ENCODE results near the gene GPR35. TPM values are rescaled to one million over a fixed set of nuclear protein-coding genes. Genes with fewer than 3 reads are reported as not detected.

Gene GPR35
- total and polyA plus RNA-seq, 2 of the 13 experiments (the other 11 are each of a cell fraction or from before 2014, with no cell fraction given) = 27.1 to 44.2 TPM

GRCh38 chr2:240626531-240627300, 1.4 kb downstream of the GPR35 start (continued):
- TF ChIP-seq DDIT3 (CRISPR knock-in tag; IDR thresholded peaks at IDR 0.05) (no peak), ZGPAT (CRISPR knock-in tag; IDR thresholded peaks at IDR 0.05) (peak; percentile 88), ZNF784 (CRISPR knock-in tag; IDR thresholded peaks at IDR 0.05; ENCODE audit: borderline replicate concordance) (no peak), POLR2A (IDR thresholded peaks at IDR 0.05; ENCODE audit: insufficient read depth in 1 of 2, low read depth in 2 of 2, low read length in 2 of 2) (peak in 1 of 2 experiments; percentile 44; a peak in 3 of 4 replicates), SP2 (CRISPR knock-in tag; IDR thresholded peaks at IDR 0.05) (no peak), SAP130 (CRISPR knock-in tag; IDR thresholded peaks at IDR 0.05; ENCODE audit: low read depth) (peak; percentile 88), RBFOX2 (IDR thresholded peaks at IDR 0.05; ENCODE audit: low read depth, low read length) (peak; percentile 64), ZNF616 (CRISPR knock-in tag; IDR thresholded peaks at IDR 0.05; ENCODE audit: low read depth) (no peak), STAG1 (CRISPR knock-in tag; IDR thresholded peaks at IDR 0.05) (no peak), ZNF589 (CRISPR knock-in tag; conservative IDR thresholded peaks at IDR 0.05) (no peak), ELK4 (CRISPR knock-in tag; IDR thresholded peaks at IDR 0.05; ENCODE audit: borderline replicate concordance) (no peak), CBX2 (IDR thresholded peaks at IDR 0.05; ENCODE audit: low read depth, low read length) (no peak), CBX2 (CRISPR knock-in tag; IDR thresholded peaks at IDR 0.05; ENCODE audit: low read depth) (no peak), HBP1 (CRISPR knock-in tag; IDR thresholded peaks at IDR 0.05; ENCODE audit: low read depth) (0 out of 2 replicates have a peak, but pooled peaks have one; percentile 65), DNMT1 (CRISPR knock-in tag; IDR thresholded peaks at IDR 0.05) (no peak), RBM22 (optimal IDR thresholded peaks at IDR 0.05; ENCODE audit: low read length) (no peak), ZNF772 (CRISPR knock-in tag; IDR thresholded peaks at IDR 0.05) (peak; percentile 69; the same call in 1 of the 2 replicates), HNF1A (IDR thresholded peaks at IDR 0.05; ENCODE audit: low read depth) (no peak), HNF1A (CRISPR knock-in tag; IDR thresholded peaks at IDR 0.05; ENCODE audit: borderline replicate concordance) (peak; percentile 66; the same call in 1 of the 2 replicates), ZNF451 (CRISPR knock-in tag; IDR thresholded peaks at IDR 0.05) (peak; percentile 77; the same call in 1 of the 2 replicates), GFI1 (CRISPR knock-in tag; IDR thresholded peaks at IDR 0.05; ENCODE audit: borderline replicate concordance) (peak; percentile 75; the same call in 1 of the 2 replicates)
